SK-N-SH treated with all-trans-retinoic acid at 6 μM for 48 hours (cell line): Measurements from ENCODE around the gene AREG.

Experiments used
- ARNTL ChIP-seq: fragments of 450-650 bp; formaldehyde crosslinking; IDR thresholded peaks from 2 replicates; pipeline ENCODE4 v1.5.0; 2020; ENCODE audit warnings: low read depth, mild to moderate bottlenecking, moderate library complexity, borderline replicate concordance
- ESRRG ChIP-seq: fragments of 250-450 bp; sonication (Bioruptor Pico); IDR thresholded peaks from 2 replicates; pipeline ENCODE4 v1.6.1; 2021; ENCODE audit warnings: mild to moderate bottlenecking
- POU6F1 ChIP-seq: fragments of 250-450 bp; sonication (Bioruptor Pico); IDR thresholded peaks from 2 replicates; pipeline ENCODE4 v1.8.0; 2021; ENCODE audit warnings: low read depth, mild to moderate bottlenecking, moderate library complexity, borderline replicate concordance
- RARB ChIP-seq: fragments of 250-450 bp; sonication (Bioruptor Pico); IDR thresholded peaks from 2 replicates; pipeline ENCODE4 v1.8.0; 2021; ENCODE audit warnings: mild to moderate bottlenecking, moderate library complexity
- TOX ChIP-seq: fragments of 250-450 bp; sonication (Bioruptor Pico); IDR thresholded peaks from 2 replicates; pipeline ENCODE4 v1.8.0; 2021; ENCODE audit warnings: mild to moderate bottlenecking, moderate library complexity, borderline replicate concordance
- TSHZ2 ChIP-seq: fragments of 250-450 bp; sonication (Bioruptor Pico); IDR thresholded peaks from 2 replicates; pipeline ENCODE4 v1.5.0; 2020; ENCODE audit warnings: mild to moderate bottlenecking, moderate library complexity

DNA sequence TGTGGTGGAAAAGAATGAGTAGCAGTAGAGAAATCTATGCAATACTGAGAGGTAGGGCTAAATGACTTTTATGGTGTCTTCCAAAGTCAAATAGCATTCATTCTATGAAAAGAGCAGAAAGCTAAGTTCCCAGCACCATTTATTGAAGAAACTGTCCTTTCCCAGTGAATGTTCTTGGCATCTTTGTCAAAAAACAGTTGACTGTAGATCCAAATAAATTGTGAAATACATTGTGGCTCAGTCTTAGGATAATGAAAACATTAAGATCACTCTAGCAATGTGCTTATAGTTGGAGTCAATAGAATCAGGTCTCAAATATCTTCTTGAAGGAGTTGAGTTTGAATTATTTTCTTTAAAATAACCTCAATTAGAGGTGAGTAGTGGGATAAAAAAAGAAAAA lies 19.4 kb downstream of the AREG start:
- TF ChIP-seq TSHZ2 (no peak), RARB (no peak), ARNTL (CRISPR knock-in tag) (no peak), POU6F1 (CRISPR knock-in tag) (no peak), ESRRG (no peak), TOX (no peak)
